HL-60/S4 treated with phorbol 12-myristate 13-acetate at 8.2 ng/mL for 4 days and 3 days (cell line): ENCODE results near the gene PHLDB2.

ENCODE experiments used
- in situ Hi-C: fragments of 300-500 bp; cut with MboI; formaldehyde crosslinking; loops from 2 replicates; pipeline ENCODE4 v1.15.0; 2022; ENCODE audit warnings: low sequenced_read_pairs

Gene PHLDB2

GRCh38 chr3:111850537-111850936, 8.5 kb upstream of the PHLDB2 start:
- in situ Hi-C loops = no loop called here

- in situ Hi-C loops = no loop called here
These were observed 7.5 kb upstream of the PHLDB2 start for GRCh38 chr3:111851511-111851954.

- in situ Hi-C loops = no loop called here
These were observed 6.5 kb upstream of the PHLDB2 start for GRCh38 chr3:111852540-111852939.

- in situ Hi-C loops = no loop called here
These were observed 6.0 kb upstream of the PHLDB2 start for GRCh38 chr3:111853068-111853467.

- in situ Hi-C loops = no loop called here
These were observed 4.1 kb upstream of the PHLDB2 start for GRCh38 chr3:111854990-111855389.

GRCh38 chr3:111856501-111856900, 2.6 kb upstream of the PHLDB2 start:
- in situ Hi-C loops = no loop called here

GRCh38 chr3:111857474-111857873, 1.6 kb upstream of the PHLDB2 start:
- in situ Hi-C loops = no loop called here

- in situ Hi-C loops = no loop called here
These were observed 423 bp upstream of the PHLDB2 start for GRCh38 chr3:111858642-111859041.

- in situ Hi-C loops = no loop called here
These were observed 1.2 kb downstream of the PHLDB2 start for GRCh38 chr3:111859974-111860859.

DNA sequence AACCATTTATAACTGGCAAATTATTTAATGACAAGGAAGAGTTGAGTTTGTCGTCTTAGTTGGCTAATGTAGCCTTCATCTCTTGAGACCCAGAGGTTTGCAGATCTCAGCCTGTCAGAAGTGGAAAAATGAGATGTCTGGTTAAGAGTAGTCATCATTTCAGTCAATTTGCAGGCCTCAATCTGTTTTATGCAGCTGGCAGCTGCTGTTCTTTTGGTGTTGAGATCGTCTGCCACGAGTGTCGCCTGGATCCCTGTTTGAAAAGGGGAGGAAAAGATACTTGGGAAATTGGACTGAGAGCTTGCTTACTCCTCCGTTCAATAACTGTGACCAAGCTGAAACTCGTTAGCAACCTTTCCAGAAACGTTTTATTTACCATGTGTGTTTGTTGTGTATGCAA, 2.3 kb downstream of the PHLDB2 start:
- in situ Hi-C loops = no loop called here

DNA sequence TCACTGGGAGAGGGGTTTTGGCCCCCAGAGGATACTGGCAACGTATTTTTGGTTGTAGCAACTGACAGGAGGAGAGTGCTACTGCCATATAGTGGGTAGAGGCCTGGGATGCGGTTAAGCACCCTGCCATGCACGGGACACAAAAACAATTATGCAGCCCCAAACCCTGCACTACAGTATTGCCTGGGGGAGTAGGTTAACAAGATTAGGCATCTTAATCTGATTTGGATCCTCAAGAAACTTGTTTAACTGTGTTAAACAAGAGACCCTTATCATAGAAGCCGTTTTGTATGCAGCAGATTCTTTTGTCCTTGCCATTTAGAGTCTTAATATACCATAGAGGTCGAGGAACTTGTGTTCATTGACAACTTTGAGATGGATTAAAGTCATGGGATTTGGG, 3.4 kb downstream of the PHLDB2 start:
- in situ Hi-C loops = no loop called here

GRCh38 chr3:111862974-111863373, 3.9 kb downstream of the PHLDB2 start:
- in situ Hi-C loops = no loop called here

GRCh38 chr3:111863942-111864694, 5.1 kb downstream of the PHLDB2 start:
- in situ Hi-C loops = no loop called here

DNA sequence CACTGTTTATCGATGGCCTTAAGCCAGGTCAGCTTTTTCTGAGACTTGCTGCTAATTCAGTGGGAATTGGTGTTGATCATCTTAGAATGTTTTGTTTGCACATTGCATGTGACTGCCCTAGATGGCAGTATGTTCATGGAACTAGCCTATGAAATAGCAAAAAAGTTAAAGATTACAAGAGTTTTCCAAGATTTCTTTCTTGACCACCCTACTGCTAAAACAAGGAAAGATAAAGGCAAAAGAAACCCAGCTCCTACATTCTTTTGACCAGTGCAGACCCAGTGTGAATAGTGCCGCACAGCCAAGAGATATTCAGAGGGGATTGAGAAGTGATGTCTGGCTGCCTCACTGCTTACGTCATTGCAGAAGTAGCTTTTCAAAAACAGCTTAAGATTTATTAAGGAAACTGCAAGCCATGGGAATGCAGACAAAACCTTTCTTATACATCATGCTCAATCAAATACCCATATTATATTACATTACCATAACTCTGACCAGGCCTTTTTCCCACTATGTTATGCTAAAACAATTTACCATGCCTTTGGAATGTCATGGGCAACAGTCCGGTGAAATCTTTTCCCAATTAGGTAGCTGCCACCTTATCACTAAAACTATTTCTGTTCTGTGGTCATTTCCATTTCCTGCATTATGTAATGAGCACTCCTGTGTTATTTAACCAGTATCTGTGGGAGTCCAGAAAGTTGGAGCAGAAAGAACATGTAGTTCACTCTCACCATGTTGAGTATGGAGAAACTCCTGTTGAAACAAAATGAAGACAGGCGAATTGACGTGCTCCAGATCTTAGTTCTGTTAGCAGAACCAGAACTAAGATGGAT, 6.0 kb downstream of the PHLDB2 start:
- in situ Hi-C loops = no loop called here

GRCh38 chr3:111867889-111868426, 8.9 kb downstream of the PHLDB2 start:
- in situ Hi-C loops = no loop called here

DNA sequence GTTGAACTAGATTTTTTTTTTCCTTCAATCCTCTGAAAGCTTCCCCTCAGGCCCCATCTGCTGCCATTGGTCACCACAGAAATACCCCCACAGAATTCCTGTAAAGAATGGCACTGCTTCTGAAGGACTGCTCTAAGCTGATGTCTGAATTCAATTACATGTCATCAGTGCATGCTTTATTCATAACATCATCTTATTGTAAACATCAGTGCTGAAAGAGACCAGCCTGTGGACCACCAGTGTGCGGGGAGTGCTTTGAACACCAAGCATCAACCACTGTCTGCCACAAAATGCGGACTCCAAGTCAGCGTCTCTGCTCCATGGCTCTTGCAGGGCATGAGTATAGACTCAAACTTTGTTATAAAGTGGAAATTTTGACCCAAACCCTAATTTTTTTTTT, 11.6 kb downstream of the PHLDB2 start:
- in situ Hi-C loops = no loop called here

GRCh38 chr3:111871809-111872623, 13.0 kb downstream of the PHLDB2 start:
- in situ Hi-C loops = no loop called here

- in situ Hi-C loops = no loop called here
These were observed 13.9 kb downstream of the PHLDB2 start for GRCh38 chr3:111872979-111873378.

- in situ Hi-C loops = no loop called here
These were observed 15.2 kb downstream of the PHLDB2 start for GRCh38 chr3:111874177-111874820.

DNA sequence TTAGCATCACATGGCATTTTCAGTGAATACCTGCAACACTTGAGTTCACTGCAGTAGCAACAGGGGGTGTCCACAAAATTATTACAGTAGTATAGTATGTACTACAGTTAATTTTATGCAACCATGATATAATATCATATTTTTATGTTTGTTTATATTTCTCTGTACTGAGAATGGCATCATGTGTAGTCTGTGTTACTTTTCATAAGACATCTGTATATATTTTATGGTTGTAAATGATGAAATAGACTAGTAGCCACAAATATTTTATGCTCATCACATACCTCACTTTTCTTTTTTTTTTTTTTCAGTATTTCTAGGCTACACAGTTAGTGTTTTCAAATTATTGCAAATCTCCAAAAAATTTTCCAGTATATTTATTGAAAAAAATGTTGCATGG, 22.4 kb downstream of the PHLDB2 start:
- in situ Hi-C loops = no loop called here
